Effector memory CD4-positive, alpha-beta T cell (primary cell): ENCODE results near the gene FSCN2.

ENCODE experiments used
- DNase-seq, 3 donors: peaks; one replicate each; pipeline ENCODE4 v3.0.0-alpha.2; 2020
- H3K27ac ChIP-seq: 2 replicates; pipeline ENCODE4 v1.7.0; 2013; ENCODE audit warnings: mild to moderate bottlenecking, low read length, moderate library complexity; ENCODE audit not compliant: insufficient read depth, poor library complexity, severe bottlenecking
- H3K27me3 ChIP-seq: replicated peaks from 2 replicates; pipeline ENCODE4 v1.7.0; 2013; ENCODE audit warnings: mild to moderate bottlenecking, low read length; ENCODE audit not compliant: insufficient read depth, control insufficient read depth, poor library complexity, severe bottlenecking
- H3K36me3 ChIP-seq: 2 replicates; pipeline ENCODE4 v1.7.0; 2013; ENCODE audit warnings: mild to moderate bottlenecking, low read length, moderate library complexity; ENCODE audit not compliant: control insufficient read depth, insufficient read depth
- H3K4me1 ChIP-seq: 2 replicates; pipeline ENCODE4 v1.7.0; 2013; ENCODE audit warnings: low read length, mild to moderate bottlenecking; ENCODE audit not compliant: control insufficient read depth, insufficient read depth, poor library complexity, severe bottlenecking
- H3K4me3 ChIP-seq: 2 replicates; pipeline ENCODE4 v1.7.0; 2013; ENCODE audit warnings: low read length, low read depth, mild to moderate bottlenecking; ENCODE audit not compliant: insufficient read depth, poor library complexity, severe bottlenecking
- H3K9me3 ChIP-seq: 2 replicates; pipeline ENCODE4 v1.7.0; 2013; ENCODE audit warnings: mild to moderate bottlenecking, low read length, moderate library complexity; ENCODE audit not compliant: control insufficient read depth

The FSCN2 gene

DNA sequence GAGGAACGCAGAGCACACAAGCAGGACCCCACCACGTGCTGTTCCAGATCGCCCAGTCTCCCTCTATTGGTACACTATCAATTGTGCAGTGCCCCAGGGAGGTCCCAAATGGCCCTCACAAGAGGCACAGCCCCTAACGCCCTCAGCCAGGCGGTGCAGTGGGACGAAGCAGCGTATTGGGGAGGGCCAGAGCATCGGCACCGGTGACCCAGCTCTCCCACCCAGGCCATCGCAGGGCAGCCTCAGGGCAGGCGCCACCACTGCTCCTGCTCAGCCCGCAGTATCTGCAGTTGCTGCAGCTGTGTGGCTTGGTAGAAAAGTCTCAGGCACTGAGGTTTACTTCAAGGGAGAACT, 29.9 kb downstream of the FSCN2 start:
- Histone ChIP-seq H3K4me1 (peaks cover 8% of the 10 kb centered on the region), H3K36me3 (peaks cover 24% of the 10 kb centered on the region), H3K4me3 (no peak overlapping the region), H3K9me3 (no peaks in the 10 kb centered on the region), H3K27me3 (no peaks in the 10 kb centered on the region), H3K27ac (no peak overlapping the region)
- no peak for DNase-seq

DNA sequence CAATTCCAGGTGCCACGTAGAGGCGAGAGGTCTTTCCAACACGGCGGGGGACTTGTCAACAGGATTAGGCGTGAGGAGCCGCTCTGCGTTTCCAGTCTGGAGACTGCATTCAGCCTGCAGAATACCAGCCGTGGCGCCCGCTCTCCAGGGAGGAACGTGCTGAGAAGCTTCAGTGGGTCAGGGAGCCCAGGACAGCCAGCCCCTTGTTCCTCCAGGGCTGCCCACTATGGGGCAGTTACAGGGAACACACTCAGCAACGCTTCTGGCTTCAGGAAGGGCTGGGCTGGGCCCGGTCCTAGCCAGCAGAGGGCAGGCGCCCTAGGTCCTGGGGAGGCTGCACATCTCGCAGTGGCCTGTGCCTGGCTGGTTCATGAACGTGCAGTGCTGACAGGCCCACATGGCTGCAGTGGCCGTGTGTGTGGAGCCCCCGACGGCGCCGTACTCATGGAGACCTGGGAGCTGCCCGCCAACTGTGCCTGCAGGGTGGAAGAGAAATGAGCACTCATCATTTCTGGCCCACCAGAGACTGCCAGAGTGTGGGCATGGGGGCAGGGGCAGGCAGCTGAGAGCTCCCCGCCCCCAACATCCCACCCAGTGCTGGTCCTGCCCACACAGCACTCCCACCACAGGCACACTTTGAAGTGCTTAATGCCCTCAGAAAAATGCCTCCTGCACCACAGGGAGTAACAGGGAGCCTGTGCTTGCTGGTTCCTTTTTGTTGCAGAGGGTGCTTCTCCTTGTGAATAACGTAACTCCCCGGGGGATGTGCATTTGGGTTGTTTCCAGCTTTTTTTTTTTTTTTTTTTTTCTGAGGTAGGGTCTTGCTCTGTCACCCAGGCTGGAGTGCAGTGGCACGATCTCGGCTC, 31.0 kb downstream of the FSCN2 start:
- Histone ChIP-seq H3K9me3 (no peaks in the 10 kb centered on the region), H3K27ac (no peak overlapping the region), H3K27me3 (no peaks in the 10 kb centered on the region), H3K36me3 (peaks cover 33% of the 10 kb centered on the region), H3K4me1 (no peaks in the 10 kb centered on the region), H3K4me3 (no peak overlapping the region)
- no peak for DNase-seq

DNA sequence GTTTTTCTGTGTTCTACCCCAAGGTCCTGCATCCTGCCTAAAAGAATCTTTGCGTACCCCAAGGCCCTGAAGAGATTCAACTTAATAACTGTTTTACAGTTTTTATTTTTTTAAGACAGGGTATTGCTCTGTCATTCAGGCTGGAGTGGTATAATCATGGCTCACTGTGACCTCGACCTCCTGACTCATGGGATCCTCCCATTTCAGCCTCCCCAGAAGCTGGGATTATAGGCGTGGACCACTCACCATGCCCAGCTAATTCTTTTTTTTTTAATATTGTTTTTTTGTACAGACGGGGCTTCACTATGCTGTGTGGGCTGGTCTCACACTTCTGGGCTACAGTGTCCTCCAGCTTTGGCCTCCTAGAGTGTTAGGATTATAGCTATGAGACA, 33.3 kb downstream of the FSCN2 start:
- no peaks in the 10 kb centered on the region for H3K27me3 ChIP-seq
- H3K36me3 ChIP-seq = peaks cover 54% of the 10 kb centered on the region
- no peaks in the 10 kb centered on the region for H3K9me3 ChIP-seq
- H3K4me1 ChIP-seq = no peaks in the 10 kb centered on the region
- DNase-seq = no peak
- no peak overlapping the region for H3K4me3 ChIP-seq
- no peak overlapping the region for H3K27ac ChIP-seq

- Histone ChIP-seq H3K4me1 (no peaks in the 10 kb centered on the region), H3K27ac (no peak overlapping the region)
These were observed 35.8 kb downstream of the FSCN2 start for GRCh38 chr17:81563861-81564586.

GRCh38 chr17:81564778-81565177, 36.6 kb downstream of the FSCN2 start:
- no peak for DNase-seq
- Histone ChIP-seq H3K4me1 (no peaks in the 10 kb centered on the region), H3K36me3 (peaks cover 71% of the 10 kb centered on the region), H3K27me3 (no peaks in the 10 kb centered on the region), H3K4me3 (no peak overlapping the region), H3K27ac (no peak overlapping the region), H3K9me3 (no peaks in the 10 kb centered on the region)

More at GRCh38 chr17:81563861-81564586, 35.8 kb downstream of the FSCN2 start:
- Histone ChIP-seq H3K27me3 (no peaks in the 10 kb centered on the region), H3K9me3 (no peaks in the 10 kb centered on the region), H3K4me3 (no peak overlapping the region), H3K36me3 (peaks cover 70% of the 10 kb centered on the region)
- DNase-seq = no peak

DNA sequence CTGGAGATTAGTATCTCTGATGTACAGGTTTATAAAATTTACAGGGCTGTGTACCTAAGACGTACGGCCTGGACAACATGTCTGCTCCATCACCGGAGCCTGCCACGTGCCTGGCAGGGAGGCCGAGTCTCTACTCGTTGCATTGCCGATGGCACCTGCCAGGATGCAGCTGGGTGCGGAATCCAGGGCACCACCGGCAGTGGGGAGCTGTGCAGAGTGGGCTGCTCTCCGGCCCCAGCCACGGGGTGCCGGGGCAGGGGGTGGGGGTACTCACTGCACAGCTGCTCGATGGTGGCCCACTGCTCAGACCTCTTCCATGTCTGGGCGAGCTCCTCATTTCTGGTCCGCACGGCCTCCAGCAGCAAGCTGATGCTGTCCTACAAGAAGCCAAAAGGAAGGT, 37.1 kb downstream of the FSCN2 start:
- Histone ChIP-seq H3K4me1 (no peaks in the 10 kb centered on the region), H3K36me3 (peaks cover 76% of the 10 kb centered on the region), H3K4me3 (no peak overlapping the region), H3K9me3 (no peaks in the 10 kb centered on the region), H3K27me3 (no peaks in the 10 kb centered on the region), H3K27ac (no peak overlapping the region)
- DNase-seq = no peak

DNA sequence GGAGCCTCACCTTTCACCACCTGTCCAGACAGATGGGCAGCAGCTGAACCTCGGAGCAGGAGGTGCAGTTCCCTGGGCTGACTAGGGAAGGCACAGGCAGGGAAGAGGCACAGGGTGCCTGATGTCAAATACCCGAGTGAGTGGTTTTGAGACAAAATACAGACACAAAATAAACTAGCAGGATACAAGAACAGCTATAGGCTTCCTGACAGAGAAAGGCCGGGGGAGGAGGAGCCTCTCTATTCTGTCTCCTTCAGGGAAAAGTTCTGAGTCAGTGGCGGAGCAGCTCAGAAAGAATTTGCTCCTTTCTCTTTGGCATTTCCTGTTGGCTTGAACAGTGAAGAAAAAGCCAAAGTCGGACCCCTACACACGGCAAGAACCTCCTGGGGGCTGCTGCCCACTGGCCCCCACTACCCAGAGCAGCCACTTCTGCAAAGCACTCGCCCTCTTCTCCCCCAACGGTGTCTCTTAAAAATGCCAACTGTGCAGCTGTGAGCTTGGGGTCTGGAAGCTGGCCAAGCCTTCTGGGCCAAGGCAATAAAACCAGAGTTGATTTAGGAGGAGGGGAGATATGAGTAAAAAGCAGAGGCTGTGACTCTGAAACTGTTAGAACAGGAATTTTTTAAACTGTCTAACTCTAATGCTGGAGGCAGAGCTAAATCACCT, 38.4 kb downstream of the FSCN2 start:
- Histone ChIP-seq H3K4me1 (no peaks in the 10 kb centered on the region), H3K4me3 (no peak overlapping the region), H3K9me3 (no peaks in the 10 kb centered on the region), H3K27ac (no peak overlapping the region), H3K36me3 (peaks cover 83% of the 10 kb centered on the region), H3K27me3 (no peaks in the 10 kb centered on the region)
- no peak for DNase-seq

DNA sequence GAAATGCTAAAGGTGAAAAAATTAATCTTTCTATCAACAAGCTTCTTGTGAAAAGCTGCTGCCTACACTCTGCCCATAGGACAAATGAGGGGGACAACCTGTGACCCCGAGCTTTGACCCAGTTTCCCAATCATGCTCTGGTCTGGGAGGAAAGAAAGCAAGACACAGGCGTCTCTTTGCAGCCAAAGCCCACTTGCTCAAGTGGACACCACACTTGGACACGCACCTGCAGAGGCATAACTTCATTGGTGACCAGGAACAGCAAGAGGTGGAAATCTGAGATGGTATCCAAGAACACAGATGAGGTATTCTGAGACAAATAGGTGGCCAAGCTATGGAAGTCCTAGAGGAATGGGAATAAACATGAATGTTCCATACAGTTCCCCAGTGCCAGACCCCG, 39.0 kb downstream of the FSCN2 start:
- no peaks in the 10 kb centered on the region for H3K4me1 ChIP-seq
- H3K9me3 ChIP-seq = no peaks in the 10 kb centered on the region
- H3K27me3 ChIP-seq = no peaks in the 10 kb centered on the region
- no peak overlapping the region for H3K4me3 ChIP-seq
- no peak for DNase-seq
- H3K36me3 ChIP-seq = peaks cover 84% of the 10 kb centered on the region
- no peak overlapping the region for H3K27ac ChIP-seq

DNA sequence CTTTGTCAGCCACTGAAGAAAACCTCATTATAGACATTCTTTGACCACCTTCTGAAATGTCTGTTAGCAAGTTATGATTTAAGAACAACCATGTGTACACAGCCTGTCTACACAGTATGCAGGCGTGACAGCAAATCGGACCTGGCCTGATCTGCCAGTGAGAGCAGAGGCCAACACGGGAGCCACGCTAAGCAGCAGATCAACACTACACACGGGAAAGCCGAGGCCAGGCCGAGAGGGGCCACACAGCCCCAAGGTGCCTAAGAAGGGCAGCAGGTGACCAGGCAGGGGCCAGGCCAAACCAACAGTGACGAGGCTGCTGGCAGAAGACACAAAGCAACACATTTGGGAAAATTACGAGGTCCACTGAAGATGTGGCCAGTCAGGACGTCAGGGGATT, 40.2 kb downstream of the FSCN2 start:
- Histone ChIP-seq H3K27me3 (no peaks in the 10 kb centered on the region), H3K27ac (no peak overlapping the region), H3K4me3 (no peak overlapping the region), H3K36me3 (peaks cover 77% of the 10 kb centered on the region), H3K4me1 (no peaks in the 10 kb centered on the region), H3K9me3 (no peaks in the 10 kb centered on the region)
- DNase-seq = no peak

DNA sequence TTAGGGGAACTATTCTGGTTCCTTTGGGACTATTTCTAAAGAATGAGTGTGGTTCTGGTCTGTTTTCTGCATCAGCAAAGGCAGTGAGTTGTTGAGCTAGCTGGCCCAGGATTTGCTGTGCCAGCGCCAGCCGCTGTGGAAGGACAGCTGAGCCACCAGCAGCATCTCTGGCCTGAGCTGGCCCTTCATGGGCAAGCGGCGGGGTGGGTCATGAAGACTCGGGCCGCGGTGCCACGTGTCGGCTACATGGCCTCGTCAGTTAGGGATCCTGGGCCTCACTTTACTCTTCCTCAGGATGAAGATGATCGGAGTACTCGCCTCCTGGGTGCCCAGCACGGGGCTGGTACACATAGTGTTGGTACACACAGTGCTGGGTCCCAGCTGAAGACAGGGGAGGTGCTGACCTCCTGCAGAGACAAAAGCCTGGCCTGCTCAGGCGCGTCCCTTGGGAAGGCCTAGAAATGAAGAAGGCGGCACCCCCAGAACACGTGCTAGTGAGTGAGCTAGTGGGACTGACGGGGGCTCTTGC, 41.9 kb downstream of the FSCN2 start:
- no peaks in the 10 kb centered on the region for H3K4me1 ChIP-seq
- DNase-seq = no peak

More for the DNA sequence above, 41.9 kb downstream of the FSCN2 start:
- Histone ChIP-seq H3K36me3 (peaks cover 71% of the 10 kb centered on the region), H3K27ac (no peak overlapping the region), H3K9me3 (no peaks in the 10 kb centered on the region), H3K27me3 (no peaks in the 10 kb centered on the region), H3K4me3 (no peak overlapping the region)
